HEK293 (cell line): ENCODE measurements around the gene AURKA.

Source experiments
- CTCF ChIA-PET: fragments of 350-600 bp; formaldehyde crosslinking; extraction: SDS; loops from one replicate; lab custom pipeline; 2021; ENCODE audit warnings: antibody characterized with exemption; lab: Yijun Ruan, JAX
- POLR2A ChIA-PET: fragments of 300-600 bp; formaldehyde crosslinking; extraction: SDS; loops from one replicate; lab custom pipeline; 2020; ENCODE audit warnings: antibody characterized with exemption, inconsistent platforms; lab: Yijun Ruan, JAX
- H3K27ac ChIP-seq: fragments of 200-500 bp; sonication (Bioruptor generic); 2 replicates; pipeline ENCODE4 v1.5.1; 2014; ENCODE audit warnings: low read depth, low read length, control low read depth, inconsistent platforms; ENCODE audit errors: extremely low read depth
- H3K36me3 ChIP-seq, 2 experiments: fragments of 200-500 bp in 1 of 2; sonication (Bioruptor generic) in 1 of 2; 1 replicate in 1 of 2; 2 replicates in 1 of 2; pipeline ENCODE4 v1.5.1; 2014 to 2017; ENCODE audit warnings: inconsistent platforms in 2 of 2, low read length in 2 of 2; ENCODE audit not compliant: control insufficient read depth in 2 of 2, insufficient read depth in 1 of 2
- H3K4me1 ChIP-seq: fragments of 200-500 bp; sonication (Bioruptor generic); 2 replicates; pipeline ENCODE4 v1.5.1; 2014; ENCODE audit warnings: mild to moderate bottlenecking, low read length, inconsistent platforms; ENCODE audit not compliant: control insufficient read depth, insufficient read depth
- H3K4me3 ChIP-seq: 2 replicates; pipeline ENCODE4 v1.5.1; 2011; ENCODE audit warnings: low read depth, mild to moderate bottlenecking, control low read depth, low read length, moderate library complexity
- H3K9me3 ChIP-seq: fragments of 200-500 bp; sonication (Bioruptor generic); 2 replicates; pipeline ENCODE4 v1.5.1; 2014; ENCODE audit warnings: low read depth, low read length, inconsistent platforms; ENCODE audit not compliant: control insufficient read depth, insufficient read depth
- EGR2 ChIP-seq: fragments of 450-650 bp; formaldehyde crosslinking; IDR thresholded peaks from 2 replicates; pipeline ENCODE4 v1.5.1; 2016; ENCODE audit warnings: low read depth, missing biosample characterization, missing genetic modification characterization
- INSM2 ChIP-seq: fragments of 450-650 bp; formaldehyde crosslinking; IDR thresholded peaks from 2 replicates; pipeline ENCODE4 v1.5.1; 2016; ENCODE audit warnings: missing biosample characterization, missing genetic modification characterization
- OSR2 ChIP-seq: fragments of 450-650 bp; formaldehyde crosslinking; IDR thresholded peaks from 2 replicates; pipeline ENCODE4 v1.5.1; 2016; ENCODE audit warnings: missing biosample characterization, missing genetic modification characterization
- SP3 ChIP-seq: fragments of 450-650 bp; formaldehyde crosslinking; IDR thresholded peaks from 2 replicates; pipeline ENCODE4 v1.5.1; 2016; ENCODE audit warnings: missing biosample characterization, missing genetic modification characterization
- TSHZ1 ChIP-seq: fragments of 450-650 bp; formaldehyde crosslinking; IDR thresholded peaks from 2 replicates; pipeline ENCODE4 v1.5.1; 2016; ENCODE audit warnings: missing biosample characterization, missing genetic modification characterization, borderline replicate concordance
- WT1 ChIP-seq: fragments of 450-650 bp; formaldehyde crosslinking; IDR thresholded peaks from 2 replicates; pipeline ENCODE4 v1.5.1; 2016; ENCODE audit warnings: missing biosample characterization, missing genetic modification characterization
- ZFP69B ChIP-seq: fragments of 450-650 bp; formaldehyde crosslinking; IDR thresholded peaks from 2 replicates; pipeline ENCODE4 v1.5.1; 2016; ENCODE audit warnings: missing biosample characterization, missing genetic modification characterization
- ZNF175 ChIP-seq: fragments of 450-650 bp; formaldehyde crosslinking; IDR thresholded peaks from 2 replicates; pipeline ENCODE4 v1.5.1; 2016; ENCODE audit warnings: missing biosample characterization, missing genetic modification characterization
- ZNF184 ChIP-seq: fragments of 450-650 bp; IDR thresholded peaks from 2 replicates; pipeline ENCODE4 v1.5.1; 2018; ENCODE audit warnings: missing biosample characterization, mild to moderate bottlenecking, missing genetic modification characterization
- ZNF501 ChIP-seq: fragments of 450-650 bp; formaldehyde crosslinking; IDR thresholded peaks from 2 replicates; pipeline ENCODE4 v1.5.1; 2016; ENCODE audit warnings: missing biosample characterization, missing genetic modification characterization
- ZNF555 ChIP-seq: fragments of 450-650 bp; formaldehyde crosslinking; conservative IDR thresholded peaks from 2 replicates; pipeline ENCODE4 v1.5.1; 2017; ENCODE audit warnings: missing biosample characterization, mild to moderate bottlenecking, missing genetic modification characterization, inconsistent platforms
- ZNF658 ChIP-seq: fragments of 450-650 bp; formaldehyde crosslinking; IDR thresholded peaks from 2 replicates; pipeline ENCODE4; 2016; ENCODE audit warnings: missing biosample characterization, missing genetic modification characterization
- ZSCAN4 ChIP-seq: fragments of 450-650 bp; formaldehyde crosslinking; IDR thresholded peaks from 2 replicates; pipeline ENCODE4 v1.5.1; 2017; ENCODE audit warnings: missing biosample characterization, missing genetic modification characterization
- TF ChIP-seq, protein P1 (sequence below): fragments of 450-650 bp; formaldehyde crosslinking; IDR thresholded peaks from 2 replicates; pipeline ENCODE4 v1.5.1; 2016; ENCODE audit warnings: missing biosample characterization, missing genetic modification characterization
- TF ChIP-seq, protein P2 (sequence below): fragments of 450-650 bp; formaldehyde crosslinking; IDR thresholded peaks from 2 replicates; pipeline ENCODE4 v1.5.1; 2017; ENCODE audit warnings: missing biosample characterization, missing genetic modification characterization
- TF ChIP-seq, protein P3 (sequence below): fragments of 450-650 bp; formaldehyde crosslinking; IDR thresholded peaks from 2 replicates; pipeline ENCODE4 v1.5.1; 2016; ENCODE audit warnings: missing biosample characterization, missing genetic modification characterization

Gene AURKA

GRCh38 chr20:56418385-56418861, 26.4 kb upstream of the AURKA start (continued):
- TF ChIP-seq, protein P1, sequence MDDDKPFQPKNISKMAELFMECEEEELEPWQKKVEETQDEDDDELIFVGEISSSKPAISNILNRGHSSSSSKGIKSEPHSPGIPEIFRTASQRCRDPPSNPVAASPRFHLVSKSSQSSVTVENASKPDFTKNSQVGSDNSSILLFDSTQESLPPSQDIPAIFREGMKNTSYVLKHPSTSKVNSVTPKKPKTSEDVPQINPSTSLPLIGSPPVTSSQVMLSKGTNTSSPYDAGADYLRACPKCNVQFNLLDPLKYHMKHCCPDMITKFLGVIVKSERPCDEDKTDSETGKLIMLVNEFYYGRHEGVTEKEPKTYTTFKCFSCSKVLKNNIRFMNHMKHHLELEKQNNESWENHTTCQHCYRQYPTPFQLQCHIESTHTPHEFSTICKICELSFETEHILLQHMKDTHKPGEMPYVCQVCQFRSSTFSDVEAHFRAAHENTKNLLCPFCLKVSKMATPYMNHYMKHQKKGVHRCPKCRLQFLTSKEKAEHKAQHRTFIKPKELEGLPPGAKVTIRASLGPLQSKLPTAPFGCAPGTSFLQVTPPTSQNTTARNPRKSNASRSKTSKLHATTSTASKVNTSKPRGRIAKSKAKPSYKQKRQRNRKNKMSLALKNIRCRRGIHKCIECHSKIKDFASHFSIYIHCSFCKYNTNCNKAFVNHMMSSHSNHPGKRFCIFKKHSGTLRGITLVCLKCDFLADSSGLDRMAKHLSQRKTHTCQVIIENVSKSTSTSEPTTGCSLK (tag by site-specific recombination), result no peak
- TF ChIP-seq ZNF184, result no peak
- TF ChIP-seq EGR2 (tag by site-specific recombination), result no peak
- no peak for TF ChIP-seq ZNF555
- TF ChIP-seq ZNF658 (tag by site-specific recombination), result no peak
- TF ChIP-seq INSM2 (tag by site-specific recombination), result no peak

DNA sequence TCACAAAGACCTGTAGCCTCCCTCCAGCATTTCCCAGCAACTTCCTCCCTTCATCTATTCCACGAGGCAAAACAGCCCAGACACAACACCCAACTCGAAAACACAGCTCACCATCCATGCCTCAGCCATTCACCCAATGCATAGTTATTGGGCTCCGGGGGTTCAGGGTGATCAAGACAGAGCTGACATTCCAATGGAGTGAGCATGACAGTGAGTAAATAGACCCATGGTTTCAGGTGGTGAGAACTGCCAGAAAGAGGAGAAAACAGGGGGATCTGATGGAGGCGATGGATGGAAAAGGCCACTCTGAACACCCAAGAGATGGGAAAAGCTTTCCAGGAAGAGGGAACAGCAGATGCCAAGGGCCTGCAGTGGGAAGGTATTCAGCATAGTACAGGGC, 25.9 kb upstream of the AURKA start:
- no peak overlapping the region for H3K27ac ChIP-seq
- H3K4me3 ChIP-seq, result no peak overlapping the region
- peaks cover 0 to 22% of the 10 kb centered on the region in 2 experiments; a peak in 1 of 3 replicates for H3K36me3 ChIP-seq
- no peaks in the 10 kb centered on the region for H3K9me3 ChIP-seq
- TF ChIP-seq SP3 (tag by site-specific recombination) (no peak), ZFP69B (no peak), ZNF501 (tag by site-specific recombination) (no peak), TSHZ1 (tag by site-specific recombination) (no peak), OSR2 (tag by site-specific recombination) (no peak), ZNF658 (tag by site-specific recombination) (no peak), WT1 (tag by site-specific recombination) (no peak), ZNF175 (no peak), ZSCAN4 (no peak)
- TF ChIP-seq, protein P2, sequence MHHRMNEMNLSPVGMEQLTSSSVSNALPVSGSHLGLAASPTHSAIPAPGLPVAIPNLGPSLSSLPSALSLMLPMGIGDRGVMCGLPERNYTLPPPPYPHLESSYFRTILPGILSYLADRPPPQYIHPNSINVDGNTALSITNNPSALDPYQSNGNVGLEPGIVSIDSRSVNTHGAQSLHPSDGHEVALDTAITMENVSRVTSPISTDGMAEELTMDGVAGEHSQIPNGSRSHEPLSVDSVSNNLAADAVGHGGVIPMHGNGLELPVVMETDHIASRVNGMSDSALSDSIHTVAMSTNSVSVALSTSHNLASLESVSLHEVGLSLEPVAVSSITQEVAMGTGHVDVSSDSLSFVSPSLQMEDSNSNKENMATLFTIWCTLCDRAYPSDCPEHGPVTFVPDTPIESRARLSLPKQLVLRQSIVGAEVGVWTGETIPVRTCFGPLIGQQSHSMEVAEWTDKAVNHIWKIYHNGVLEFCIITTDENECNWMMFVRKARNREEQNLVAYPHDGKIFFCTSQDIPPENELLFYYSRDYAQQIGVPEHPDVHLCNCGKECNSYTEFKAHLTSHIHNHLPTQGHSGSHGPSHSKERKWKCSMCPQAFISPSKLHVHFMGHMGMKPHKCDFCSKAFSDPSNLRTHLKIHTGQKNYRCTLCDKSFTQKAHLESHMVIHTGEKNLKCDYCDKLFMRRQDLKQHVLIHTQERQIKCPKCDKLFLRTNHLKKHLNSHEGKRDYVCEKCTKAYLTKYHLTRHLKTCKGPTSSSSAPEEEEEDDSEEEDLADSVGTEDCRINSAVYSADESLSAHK (tag by site-specific recombination), result no peak
- TF ChIP-seq, protein P3, sequence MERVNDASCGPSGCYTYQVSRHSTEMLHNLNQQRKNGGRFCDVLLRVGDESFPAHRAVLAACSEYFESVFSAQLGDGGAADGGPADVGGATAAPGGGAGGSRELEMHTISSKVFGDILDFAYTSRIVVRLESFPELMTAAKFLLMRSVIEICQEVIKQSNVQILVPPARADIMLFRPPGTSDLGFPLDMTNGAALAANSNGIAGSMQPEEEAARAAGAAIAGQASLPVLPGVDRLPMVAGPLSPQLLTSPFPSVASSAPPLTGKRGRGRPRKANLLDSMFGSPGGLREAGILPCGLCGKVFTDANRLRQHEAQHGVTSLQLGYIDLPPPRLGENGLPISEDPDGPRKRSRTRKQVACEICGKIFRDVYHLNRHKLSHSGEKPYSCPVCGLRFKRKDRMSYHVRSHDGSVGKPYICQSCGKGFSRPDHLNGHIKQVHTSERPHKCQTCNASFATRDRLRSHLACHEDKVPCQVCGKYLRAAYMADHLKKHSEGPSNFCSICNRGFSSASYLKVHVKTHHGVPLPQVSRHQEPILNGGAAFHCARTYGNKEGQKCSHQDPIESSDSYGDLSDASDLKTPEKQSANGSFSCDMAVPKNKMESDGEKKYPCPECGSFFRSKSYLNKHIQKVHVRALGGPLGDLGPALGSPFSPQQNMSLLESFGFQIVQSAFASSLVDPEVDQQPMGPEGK (tag by site-specific recombination), result no peak
- ChIA-PET POLR2A (no interaction called here), CTCF (interaction anchor here (0.7 kb wide), 1 partner anchor 10 kb away, joined by 6 read pairs; no protein-coding TSS in a partner anchor)
- H3K4me1 ChIP-seq, result no peaks in the 10 kb centered on the region
